ENCODE results near the gene RHEB. TPM values are rescaled to one million over a fixed set of nuclear protein-coding genes. Genes with fewer than 3 reads are reported as not detected.

The RHEB gene
- total RNA-seq, 1 donor from 2014 or later = 95.2 TPM

DNA sequence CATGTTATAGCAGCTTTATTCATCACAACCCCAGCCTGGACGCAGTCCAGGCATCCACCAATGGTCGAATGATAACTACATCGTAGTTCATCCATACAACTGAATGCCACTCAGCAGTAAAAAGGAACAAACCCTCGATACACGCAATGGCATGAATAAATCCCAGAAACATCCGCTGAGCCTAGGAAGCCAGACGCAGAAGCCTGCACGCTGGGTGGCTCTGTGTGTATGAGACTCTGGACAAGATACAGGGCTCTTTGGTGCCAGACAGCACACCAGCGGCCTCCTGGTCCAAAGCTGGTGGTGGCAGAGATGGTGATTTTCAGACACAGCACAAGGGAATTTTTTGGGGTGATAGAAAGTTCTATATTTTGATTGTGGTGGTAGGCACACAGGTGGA lies 69.7 kb downstream of the RHEB start:
- DNase-seq (ENCODE audit: low spot score) = no peak

DNA sequence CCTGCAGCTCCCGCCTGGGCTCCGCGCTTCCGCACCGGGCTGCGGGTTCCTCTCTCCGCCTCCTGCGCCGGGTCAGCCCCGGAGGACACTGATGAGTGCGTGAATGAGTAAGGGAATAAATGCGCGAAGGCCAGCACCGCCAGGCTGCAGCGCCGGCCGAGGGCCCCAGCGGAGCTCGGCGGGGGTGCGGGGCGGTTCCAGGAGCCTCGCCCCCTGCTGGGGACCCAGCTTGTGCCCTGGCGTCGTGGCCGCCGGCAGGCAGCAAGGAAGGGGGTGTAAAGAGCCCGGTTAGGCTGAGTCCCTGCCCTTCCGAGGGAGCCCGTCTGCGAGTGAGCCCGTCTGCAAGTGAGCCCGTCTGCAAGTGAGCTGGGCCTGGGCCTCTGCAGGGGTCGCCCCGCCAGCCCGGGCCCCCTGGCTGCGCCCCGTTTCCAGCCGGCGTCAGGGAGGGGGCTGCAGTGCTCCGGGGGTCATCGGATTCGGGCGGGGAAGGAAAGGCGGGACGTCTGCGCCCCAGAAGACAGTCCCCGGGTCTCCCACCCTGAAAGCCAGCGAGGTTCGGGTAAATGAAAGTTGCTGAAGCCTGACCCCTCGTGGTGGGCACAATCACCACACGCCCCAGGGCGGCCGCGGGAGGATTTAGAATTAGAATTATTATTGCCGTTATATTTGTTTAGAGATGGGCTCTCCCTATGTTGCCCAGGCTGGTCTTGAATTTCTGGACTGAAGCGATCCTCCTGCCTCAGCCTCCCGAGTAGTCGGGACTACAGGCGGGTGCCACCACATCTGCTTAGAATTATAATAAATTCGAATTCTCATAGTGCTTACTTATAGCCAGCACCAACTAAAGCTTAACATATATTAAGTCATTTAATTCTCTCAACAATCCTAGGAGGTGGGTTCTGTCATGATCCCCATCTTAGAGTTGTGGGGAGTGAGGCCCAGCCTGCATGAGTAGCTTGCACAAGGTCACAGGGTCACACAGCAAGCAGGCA lies 71.1 kb downstream of the RHEB start:
- peak; percentile 81 for DNase-seq (ENCODE audit: low spot score)

DNA sequence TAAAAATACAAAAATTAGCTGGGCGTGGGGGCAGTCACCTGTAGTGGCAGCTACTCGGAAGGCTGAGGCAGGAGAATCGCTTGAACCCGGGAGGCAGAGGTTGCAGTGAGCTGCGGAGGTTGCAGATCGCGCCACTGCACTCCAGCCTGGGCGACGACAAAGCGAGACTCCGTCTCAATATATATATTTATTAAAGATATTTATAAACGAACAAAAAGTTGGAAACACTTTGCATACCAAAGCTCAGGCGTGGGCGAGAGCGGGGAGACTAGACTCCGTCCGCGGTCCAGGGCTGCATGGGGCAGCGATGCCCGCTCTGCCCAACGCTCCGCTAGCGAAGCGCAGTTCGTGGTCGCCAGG lies 71.8 kb downstream of the RHEB start:
- no peak for DNase-seq (ENCODE audit: low spot score)

DNA sequence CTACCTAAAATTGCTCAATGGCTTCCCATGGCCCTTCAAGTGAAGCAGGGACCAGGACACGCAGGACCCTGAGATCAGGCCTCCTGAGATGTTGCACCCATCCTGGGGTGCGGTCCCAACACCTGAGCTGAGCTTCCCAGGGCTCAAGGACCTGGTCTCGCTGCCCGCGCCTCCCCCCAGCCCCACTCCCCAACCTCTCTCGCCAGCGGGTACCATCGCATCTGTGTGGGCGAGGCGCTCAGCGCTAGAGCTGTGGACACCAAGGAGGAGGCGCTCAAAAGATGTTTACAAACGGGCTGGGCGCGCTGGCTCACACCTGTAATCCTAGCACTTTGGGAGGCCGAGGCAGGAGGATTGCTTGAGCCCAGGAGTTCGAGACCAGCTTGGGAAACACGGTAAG lies 72.4 kb downstream of the RHEB start:
- DNase-seq (ENCODE audit: low spot score) = no peak

DNA sequence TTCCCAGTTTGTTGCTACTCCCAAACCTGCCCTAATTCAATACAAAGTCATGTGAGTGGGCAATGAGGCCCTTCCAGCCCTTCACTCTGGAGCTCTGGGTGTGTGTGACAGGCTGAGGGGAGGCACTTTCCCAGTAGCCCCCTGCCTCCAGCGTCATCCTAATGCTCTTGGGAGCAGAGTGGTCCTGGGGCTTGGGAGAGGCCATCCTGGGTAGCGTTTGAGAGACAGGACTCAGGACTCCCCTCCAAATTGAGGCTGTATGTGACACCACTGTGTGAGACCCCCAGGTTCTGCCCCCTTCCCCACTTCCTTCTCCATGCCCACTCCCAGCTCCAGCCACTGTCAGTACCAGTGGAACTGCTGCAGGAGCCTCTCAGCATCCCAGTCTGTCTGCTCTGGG lies 73.3 kb downstream of the RHEB start:
- DNase-seq (ENCODE audit: low spot score) = no peak

DNA sequence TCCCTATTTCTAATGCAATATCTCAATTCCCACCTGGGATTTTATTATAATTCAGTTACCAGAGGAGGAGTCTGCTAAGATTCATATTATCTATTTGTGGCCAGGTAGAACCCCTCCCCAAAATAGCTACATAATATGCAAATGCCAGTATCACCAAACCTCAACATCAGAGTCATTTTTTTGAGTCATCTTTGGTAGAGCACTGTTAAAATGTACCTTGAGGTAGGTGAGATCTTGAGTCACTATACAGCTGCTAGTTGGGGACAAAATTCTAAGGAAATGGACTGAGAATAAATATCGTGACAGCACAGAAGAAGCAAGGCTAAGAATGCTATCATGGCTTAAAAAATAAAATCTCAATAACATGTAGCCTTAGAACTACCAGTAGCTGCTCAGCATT lies 75.1 kb downstream of the RHEB start:
- DNase-seq (ENCODE audit: low spot score) = no peak

DNA sequence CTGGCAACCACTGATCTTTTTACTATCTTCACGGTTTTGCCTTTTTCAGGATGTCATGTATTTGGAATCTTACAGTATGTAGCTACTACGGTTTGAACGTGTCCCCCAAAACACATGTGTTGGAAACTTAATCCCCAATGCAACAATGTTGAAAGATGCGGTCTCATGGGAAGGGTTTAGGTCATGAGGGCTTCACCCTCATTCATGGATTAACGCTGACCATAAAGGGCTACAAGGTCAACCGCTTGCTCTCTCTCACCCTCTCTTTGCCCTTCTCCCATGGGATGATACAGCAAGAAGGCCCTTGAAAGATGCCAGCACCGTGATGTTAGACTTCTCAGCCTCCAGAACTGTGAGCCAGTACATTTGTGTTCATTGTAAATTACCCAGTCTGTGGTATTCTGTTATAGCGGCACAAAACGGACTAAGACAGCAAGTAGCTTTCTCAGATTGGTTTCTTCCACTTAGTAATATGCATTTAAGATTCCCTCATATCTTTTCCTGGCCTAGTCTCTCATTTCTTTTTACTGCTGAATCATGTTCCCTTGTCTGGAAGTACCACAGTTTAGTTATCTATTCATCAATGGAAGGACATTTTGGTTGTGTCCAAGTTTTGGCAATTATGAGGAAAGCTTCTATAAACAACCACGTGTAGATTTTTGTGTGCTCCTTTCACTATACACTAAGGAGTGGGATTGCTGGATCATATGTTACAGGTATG lies 76.8 kb downstream of the RHEB start:
- no peak for DNase-seq (ENCODE audit: low spot score)

DNA sequence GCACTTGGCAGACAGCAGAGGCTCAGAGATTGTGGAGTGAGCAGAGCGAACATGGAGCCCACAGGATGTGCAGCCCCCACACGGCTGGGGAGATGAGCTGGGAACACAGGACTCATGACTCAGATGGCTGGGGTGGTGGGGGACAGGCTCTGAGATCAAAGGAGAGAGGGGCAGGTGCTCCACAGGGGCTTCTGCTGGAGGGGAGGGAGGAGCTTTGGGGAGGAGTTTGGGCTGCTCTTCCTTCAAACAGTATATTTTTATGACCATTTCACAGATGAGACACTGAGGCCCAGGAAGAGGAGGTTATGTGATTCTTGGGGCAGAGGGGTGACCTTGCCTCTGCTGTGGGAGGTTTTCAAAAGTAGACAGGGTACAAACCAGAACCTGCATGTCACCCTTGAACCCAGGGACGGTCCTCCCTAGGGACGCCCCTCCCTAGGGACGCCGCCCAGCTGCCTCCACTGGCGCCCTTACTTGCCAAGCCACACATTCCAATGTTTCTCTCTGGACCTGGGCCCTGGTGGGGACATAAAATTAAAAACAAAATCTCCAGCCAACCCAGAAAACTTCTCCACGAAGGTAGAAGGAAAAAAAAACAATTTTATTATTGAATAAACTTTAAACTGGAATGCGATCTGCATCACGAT lies 78.8 kb downstream of the RHEB start:
- no peak for DNase-seq (ENCODE audit: low spot score)

DNA sequence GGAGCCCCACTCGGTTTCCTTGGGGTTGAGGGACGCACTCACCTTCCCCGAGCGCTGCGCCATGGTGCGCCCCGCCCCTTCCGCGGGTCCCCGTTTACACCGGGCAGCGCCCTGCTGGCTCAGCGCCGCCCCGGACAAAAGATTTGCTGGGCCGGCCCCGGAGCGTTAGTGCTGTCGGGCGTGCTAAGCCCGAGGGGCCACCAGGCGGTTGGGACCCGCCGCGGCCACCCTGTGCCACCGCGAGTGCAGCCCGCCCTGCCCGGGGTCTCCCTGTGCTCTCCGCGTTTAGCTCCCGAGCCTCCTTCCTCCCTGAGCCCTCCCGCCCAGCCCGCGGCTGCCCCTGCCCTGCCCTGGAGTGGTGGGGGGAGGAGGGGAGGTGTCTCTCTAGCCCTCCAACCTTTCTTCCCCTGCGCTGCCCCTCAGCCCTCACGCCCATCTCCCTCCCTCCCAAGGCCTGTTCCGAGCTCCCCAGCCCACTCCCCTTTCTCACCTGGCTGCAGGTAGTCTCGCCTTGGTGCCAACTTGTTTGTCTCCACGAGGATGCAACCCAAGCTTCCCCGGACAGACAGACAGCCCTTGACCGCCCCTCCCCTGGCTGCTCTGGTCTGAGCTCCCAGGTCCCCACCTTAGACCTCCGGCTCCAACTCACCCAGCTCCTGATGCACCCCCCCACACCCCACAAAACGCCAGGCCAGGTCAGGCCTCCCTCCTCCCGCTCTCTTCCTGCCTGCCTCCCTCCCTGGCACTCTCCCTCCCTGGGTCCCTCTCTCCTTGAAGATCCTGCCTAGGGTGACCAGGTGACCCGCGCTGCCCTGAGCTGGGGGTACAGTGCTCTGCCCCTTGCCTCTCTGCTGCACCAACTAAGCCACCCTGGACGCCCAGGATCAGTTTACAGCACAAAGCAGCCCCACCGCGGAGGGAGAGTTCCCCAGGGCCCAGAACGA lies 79.6 kb downstream of the RHEB start, which contains the start of gene CRYGN:
TSS of gene CRYGN (minus strand) at position 287 of the 944 bp plus-strand sequence. CDS start at position 63, 224 bp downstream.
- DNase-seq (ENCODE audit: low spot score) = no peak

DNA sequence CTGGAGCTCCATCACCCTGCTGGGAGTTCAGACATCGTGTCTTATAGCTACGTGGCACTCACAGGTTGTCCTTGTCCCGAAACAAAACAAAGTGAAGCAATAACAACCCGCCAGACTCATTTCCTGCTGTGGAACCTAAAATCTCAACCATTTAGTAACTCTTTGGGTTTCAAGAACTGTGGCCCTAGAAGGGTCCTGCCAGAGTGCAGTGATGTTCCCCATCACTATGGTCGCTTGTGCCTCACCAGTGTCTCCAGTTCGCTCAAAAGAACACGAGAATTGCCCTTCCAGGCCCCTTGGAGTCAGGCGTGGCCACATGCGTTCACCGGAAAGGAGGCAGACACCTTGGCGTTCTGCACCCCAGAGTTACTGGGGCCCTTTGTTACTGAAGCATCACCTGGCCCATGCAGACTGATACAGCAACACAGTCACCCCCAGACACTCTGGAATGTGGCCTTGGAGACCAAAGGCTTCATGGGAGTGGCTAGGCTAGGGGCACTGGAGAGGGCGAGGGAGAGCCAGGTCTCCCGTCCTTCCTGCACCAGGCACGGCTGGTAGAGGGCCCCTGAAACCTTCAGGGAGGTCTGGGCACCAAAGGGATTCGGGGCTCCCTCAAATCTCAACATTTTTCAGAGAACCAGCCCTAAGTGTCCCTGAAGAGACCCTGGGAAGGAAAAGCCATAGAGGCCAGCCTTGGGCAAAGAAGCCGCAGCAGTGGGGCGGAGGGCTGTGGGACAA lies 80.7 kb downstream of the RHEB start:
- DNase-seq (ENCODE audit: low spot score) = no peak

DNA sequence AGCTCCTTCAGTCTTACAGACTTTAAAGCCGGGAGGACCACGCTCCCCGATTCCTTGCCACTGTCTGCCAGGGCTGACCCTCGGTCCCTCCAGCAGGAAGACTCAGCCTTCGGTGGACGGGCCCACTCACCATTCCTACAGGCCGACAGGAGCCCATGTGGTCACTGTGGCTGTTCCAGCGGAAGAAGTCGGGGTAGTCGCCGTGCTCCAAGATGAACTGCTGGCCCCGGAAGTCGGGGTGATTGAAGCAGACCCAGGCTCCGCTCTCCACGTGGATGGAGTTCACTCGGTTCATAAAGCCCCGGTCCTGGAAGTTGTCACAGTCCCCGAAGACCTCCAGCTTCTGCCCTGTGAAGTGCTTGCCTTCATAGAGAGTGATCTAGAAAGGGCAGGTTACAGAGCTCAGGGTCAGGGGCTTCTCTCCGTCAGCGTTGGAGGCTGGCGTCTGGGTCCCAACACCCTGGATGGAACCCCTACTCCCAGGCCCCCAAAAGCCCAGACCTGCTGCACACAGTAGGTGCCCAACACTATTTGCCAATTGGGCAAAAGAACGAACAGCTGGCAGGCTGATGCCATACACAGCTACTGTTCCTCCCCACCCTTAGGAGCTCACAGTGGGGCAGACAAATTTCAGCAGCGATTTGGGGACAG lies 81.7 kb downstream of the RHEB start:
- DNase-seq (ENCODE audit: low spot score) = no peak

DNA sequence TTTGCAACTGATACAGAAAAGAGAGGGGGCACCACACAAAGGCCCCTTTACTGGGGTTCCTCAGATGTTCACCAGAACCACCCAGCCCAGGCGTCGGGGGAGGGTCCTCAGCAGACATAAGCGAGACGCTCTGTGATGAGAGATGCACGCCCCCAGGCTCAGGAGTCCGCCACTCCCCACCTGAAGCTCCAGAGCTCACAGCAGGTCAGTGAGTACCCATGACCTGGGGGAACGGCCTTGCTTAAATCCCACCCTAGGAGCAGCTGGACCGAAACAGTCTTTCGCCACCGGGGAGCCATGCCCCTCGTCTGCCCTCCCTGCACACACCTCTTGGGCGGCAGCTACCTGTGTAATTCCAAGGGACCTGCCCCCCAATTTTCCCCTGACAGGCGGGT lies 82.5 kb downstream of the RHEB start:
- DNase-seq (ENCODE audit: low spot score) = no peak

DNA sequence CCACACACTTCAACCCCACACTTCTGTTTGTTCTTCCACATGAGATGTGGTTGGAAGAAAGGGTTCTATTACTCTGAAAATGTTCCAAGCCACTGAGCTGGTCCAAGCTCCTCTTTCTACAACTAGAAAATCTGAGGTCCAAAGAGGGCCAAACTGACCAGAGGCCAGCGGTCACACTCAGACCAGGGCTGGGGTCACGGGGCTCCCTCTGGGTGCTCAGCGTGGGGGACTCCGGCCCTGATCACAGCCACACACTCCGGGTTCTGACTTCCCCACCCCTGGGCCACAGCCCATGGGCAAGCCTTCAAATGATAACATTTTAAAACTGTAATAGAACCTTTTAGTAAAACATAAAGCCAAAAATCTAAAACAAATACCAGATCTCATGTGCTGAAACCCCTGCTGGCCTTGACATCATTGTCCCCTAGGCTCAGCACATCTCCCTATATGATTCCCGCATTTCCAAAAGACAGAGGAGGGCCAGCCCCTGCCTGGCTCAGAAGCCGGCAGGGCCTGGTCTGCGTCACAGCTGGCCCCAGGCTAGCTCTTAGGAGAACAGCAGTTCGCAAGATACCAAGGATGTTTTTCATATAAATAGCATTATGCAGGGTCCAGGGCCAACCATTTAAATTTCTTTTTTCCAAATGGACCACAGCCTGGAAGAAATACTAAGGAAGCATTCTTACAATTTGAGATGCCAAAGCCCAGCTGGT lies 83.1 kb downstream of the RHEB start:
- no peak for DNase-seq (ENCODE audit: low spot score)

DNA sequence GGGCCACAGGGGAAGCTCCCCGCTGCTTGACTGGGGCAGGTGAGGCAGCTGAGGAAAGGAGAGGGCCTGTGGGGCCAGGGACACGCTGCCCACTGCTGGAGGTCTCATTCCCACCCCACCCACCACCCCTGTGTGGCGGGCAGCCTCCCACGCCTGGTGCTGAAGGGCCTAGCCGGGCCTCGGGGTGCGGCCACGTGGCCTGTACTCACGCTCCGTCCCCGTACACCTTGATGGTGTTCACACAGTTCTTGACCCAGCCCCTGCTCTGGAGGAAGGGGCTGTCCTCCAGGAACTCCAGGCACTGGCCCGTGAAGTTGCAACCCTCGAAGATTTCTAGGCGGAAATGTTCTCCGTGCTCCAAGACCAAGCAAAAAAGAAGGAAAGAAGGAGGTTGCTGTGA lies 83.7 kb downstream of the RHEB start:
- no peak for DNase-seq (ENCODE audit: low spot score)

DNA sequence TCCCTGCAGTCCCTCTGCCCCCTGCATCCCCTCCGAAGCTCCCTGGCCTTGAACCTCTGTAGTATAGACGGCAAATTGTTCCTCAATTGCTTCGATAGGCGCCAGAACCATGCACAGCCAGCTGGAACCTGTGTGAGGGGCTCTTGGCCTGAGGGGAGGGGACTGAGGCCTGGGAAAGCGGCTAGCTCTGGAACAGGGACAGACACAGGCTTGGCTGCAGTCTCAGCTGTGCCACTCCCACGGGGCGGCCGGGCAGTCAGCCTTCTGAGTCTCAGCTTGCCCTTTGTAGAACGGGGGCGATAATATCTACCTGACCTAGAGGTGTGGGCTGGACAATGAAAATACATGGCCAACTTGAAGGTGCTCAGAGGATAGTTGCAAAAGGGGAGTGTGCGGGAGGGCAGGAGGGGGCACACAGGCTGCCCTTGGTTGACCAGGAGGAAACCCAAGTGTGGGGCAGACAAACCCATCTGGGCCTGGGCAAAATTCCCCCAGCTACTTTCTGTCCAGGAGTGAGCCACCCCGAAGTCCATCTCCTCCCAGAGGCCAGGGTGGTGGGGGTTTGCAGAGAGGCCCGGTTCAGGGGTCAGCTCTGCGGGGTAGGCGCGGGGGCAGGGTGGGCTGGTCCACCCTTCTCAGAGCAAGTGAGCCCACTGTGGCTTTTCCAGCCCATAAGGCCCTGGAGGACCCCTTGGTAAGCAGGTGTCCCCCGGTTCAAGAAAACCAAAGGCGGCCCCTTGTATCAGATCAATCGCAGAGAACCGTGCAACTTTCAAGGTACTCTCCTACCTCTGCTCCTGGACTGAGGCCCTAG lies 84.4 kb downstream of the RHEB start:
- DNase-seq (ENCODE audit: low spot score) = no peak

DNA sequence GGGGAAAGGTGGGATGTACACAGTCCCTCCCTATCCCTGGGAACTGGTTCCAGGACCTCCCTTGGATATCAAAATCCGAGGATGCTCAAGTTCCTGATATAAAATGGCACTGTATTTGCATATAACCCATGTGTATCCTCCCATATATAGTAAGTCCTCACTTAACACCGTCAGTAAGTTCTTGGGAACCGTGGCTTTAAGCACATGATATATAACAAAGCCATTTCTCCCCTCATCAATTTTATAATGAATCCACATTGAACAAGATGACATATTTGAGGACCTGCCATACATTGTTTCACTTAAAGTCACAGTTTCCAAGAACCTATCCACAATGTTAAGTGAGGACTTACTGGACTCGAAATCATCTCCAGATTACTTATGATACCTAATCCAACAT lies 85.1 kb downstream of the RHEB start:
- no peak for DNase-seq (ENCODE audit: low spot score)

DNA sequence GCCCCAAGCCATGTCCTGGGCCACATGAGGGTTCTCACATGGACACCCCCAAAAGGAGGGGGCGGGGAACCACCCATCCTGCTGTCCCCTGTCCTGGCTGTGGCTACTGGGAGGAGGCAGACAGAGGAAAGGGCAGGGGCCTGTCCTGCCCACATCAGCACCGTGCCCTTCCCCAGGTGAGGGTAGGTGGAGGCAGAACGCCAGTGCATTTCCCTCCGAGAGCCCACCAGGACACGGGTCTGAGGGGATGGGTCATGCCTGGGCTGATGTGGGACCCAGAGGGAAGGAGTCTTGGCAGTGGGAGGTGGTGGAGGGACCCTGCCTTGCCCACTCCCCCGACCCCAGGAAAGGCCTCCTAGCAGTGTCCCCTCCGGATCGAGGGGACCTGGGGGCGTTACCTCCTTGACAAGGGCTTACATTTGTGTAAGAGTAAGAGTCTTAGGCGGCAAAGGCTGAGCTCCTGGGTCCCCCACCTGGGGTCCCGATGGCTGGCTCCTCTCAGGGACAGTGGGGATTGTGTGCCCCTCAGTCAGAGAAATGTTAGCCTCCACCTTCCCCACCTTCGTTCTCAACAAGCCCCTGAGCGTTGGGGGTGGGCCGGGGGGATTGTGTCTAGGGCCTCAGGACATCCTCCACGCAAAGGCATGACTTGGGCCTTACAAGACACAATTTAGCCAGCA lies 85.8 kb downstream of the RHEB start:
- DNase-seq (ENCODE audit: low spot score) = no peak
